SK-N-SH treated with all-trans-retinoic acid at 6 μM for 48 hours (cell line): ENCODE measurements around the gene LGMN.

ENCODE experiments used
- ATAC-seq: fragments of 200-7000 bp; cut with Tn5 transposase; 3 replicates; pipeline ENCODE4 v1.9.1; 2020; ENCODE audit warnings: mild to moderate bottlenecking, moderate library complexity
- ARNTL ChIP-seq: fragments of 450-650 bp; formaldehyde crosslinking; IDR thresholded peaks from 2 replicates; pipeline ENCODE4 v1.5.0; 2020; ENCODE audit warnings: low read depth, mild to moderate bottlenecking, moderate library complexity, borderline replicate concordance
- BACH2 ChIP-seq: fragments of 250-450 bp; sonication (Bioruptor Pico); IDR thresholded peaks from 2 replicates; pipeline ENCODE4 v1.9.0; 2021; ENCODE audit warnings: mild to moderate bottlenecking, borderline replicate concordance
- CSDC2 ChIP-seq: fragments of 250-450 bp; sonication (Bioruptor Pico); IDR thresholded peaks from 2 replicates; pipeline ENCODE4 v1.5.0; 2020; ENCODE audit warnings: mild to moderate bottlenecking, moderate library complexity
- ESRRG ChIP-seq: fragments of 250-450 bp; sonication (Bioruptor Pico); IDR thresholded peaks from 2 replicates; pipeline ENCODE4 v1.6.1; 2021; ENCODE audit warnings: mild to moderate bottlenecking
- GLIS3 ChIP-seq: fragments of 250-450 bp; sonication (Bioruptor Pico); IDR thresholded peaks from 2 replicates; pipeline ENCODE4 v1.5.0; 2020; ENCODE audit warnings: mild to moderate bottlenecking, moderate library complexity
- ISL1 ChIP-seq: fragments of 250-450 bp; sonication (Bioruptor Pico); IDR thresholded peaks from 2 replicates; pipeline ENCODE4 v2.1.2; 2022; ENCODE audit warnings: mild to moderate bottlenecking, moderate library complexity
- PPARA ChIP-seq: fragments of 250-450 bp; sonication (Bioruptor Pico); IDR thresholded peaks from 2 replicates; pipeline ENCODE4 v1.5.0; 2020; ENCODE audit warnings: mild to moderate bottlenecking, borderline replicate concordance
- RARB ChIP-seq: fragments of 250-450 bp; sonication (Bioruptor Pico); IDR thresholded peaks from 2 replicates; pipeline ENCODE4 v1.8.0; 2021; ENCODE audit warnings: mild to moderate bottlenecking, moderate library complexity
- SNAI2 ChIP-seq: fragments of 250-450 bp; sonication (Bioruptor Pico); IDR thresholded peaks from 2 replicates; pipeline ENCODE4 v1.5.0; 2020; ENCODE audit warnings: mild to moderate bottlenecking, moderate library complexity
- TCF4 ChIP-seq: fragments of 250-450 bp; sonication (Bioruptor Pico); IDR thresholded peaks from 2 replicates; pipeline ENCODE4 v1.8.0; 2021; ENCODE audit warnings: mild to moderate bottlenecking, moderate library complexity, borderline replicate concordance
- ZC3H10 ChIP-seq: fragments of 250-450 bp; sonication (Bioruptor Pico); IDR thresholded peaks from 2 replicates; pipeline ENCODE4 v1.5.1; 2021; ENCODE audit warnings: mild to moderate bottlenecking, moderate library complexity
- ZFP30 ChIP-seq: fragments of 450-650 bp; formaldehyde crosslinking; IDR thresholded peaks from 2 replicates; pipeline ENCODE4 v1.5.0; 2022; ENCODE audit warnings: mild to moderate bottlenecking, moderate library complexity
- ZNF565 ChIP-seq: fragments of 450-650 bp; formaldehyde crosslinking; conservative IDR thresholded peaks from 2 replicates; pipeline ENCODE4 v1.5.0; 2020; ENCODE audit warnings: low read depth, mild to moderate bottlenecking, moderate library complexity
- ZNF70 ChIP-seq: fragments of 450-650 bp; formaldehyde crosslinking; IDR thresholded peaks from 2 replicates; pipeline ENCODE4 v1.5.0; 2020; ENCODE audit warnings: mild to moderate bottlenecking, moderate library complexity
- ZNF8 ChIP-seq: fragments of 450-650 bp; formaldehyde crosslinking; IDR thresholded peaks from 2 replicates; pipeline ENCODE4 v1.5.0; 2020; ENCODE audit warnings: mild to moderate bottlenecking, moderate library complexity
- TF ChIP-seq, protein P1 (sequence below): fragments of 250-450 bp; sonication (Bioruptor Pico); IDR thresholded peaks from 2 replicates; pipeline ENCODE4 v1.5.1; 2021; ENCODE audit warnings: mild to moderate bottlenecking, moderate library complexity
- TF ChIP-seq, protein P2 (sequence below): fragments of 250-450 bp; sonication (Bioruptor Pico); IDR thresholded peaks from 2 replicates; pipeline ENCODE4 v1.5.1; 2020; ENCODE audit warnings: low read depth, mild to moderate bottlenecking, moderate library complexity
- TF ChIP-seq, protein P3 (sequence below): fragments of 250-450 bp; sonication (Bioruptor Pico); IDR thresholded peaks from 2 replicates; pipeline ENCODE4 v1.8.0; 2020; ENCODE audit warnings: mild to moderate bottlenecking, moderate library complexity, borderline replicate concordance
- TF ChIP-seq, protein P4 (sequence below): fragments of 250-450 bp; sonication (Bioruptor Pico); IDR thresholded peaks from 2 replicates; pipeline ENCODE4 v1.5.0; 2020; ENCODE audit warnings: mild to moderate bottlenecking, moderate library complexity
- TF ChIP-seq, protein P5 (sequence below): fragments of 250-450 bp; sonication (Bioruptor Pico); IDR thresholded peaks from 2 replicates; pipeline ENCODE4 v1.8.0; 2021; ENCODE audit warnings: low read depth, mild to moderate bottlenecking, moderate library complexity, borderline replicate concordance

Gene LGMN

DNA sequence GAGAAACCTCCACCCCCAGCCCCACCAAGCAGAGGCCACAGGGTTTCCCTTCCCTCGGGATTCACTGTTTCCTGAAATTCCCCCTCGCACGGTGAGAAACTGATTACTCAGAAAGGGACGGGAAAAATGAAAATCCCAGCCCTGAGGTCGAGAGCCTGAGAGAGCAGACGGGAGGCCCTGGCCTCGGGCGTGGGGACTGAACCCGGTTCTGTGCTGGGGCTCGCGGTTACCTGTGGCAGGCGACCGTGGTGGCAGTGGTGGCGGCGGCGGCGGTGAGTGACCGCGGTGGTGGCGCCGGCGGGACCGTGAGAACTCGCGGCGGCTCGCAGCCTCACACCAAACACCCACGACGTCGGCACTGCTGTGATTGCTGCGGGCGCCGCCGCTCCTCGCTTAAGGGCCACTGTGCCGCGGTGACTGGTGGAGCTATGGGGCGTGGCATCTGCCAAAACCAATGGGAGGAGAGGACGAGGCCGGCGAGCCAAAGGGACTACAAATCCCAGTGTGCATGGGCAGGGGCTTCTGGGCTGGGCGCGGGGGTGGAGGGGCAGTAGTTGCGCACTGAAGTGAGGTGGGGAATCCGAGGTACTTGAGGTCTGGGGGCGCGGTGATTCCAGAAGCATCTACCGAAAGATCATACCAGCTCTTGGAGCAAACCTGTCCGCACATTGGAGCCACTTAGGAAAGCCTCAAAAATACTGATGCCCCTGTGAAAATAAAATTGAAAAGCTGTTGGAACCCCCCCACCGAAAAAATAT lies at the start of gene LGMN:
TSS of gene LGMN (minus strand) at position 369 of the 758 bp plus-strand sequence. CDS start 15,841 bp downstream, outside the sequence.
- TF ChIP-seq, protein P1, sequence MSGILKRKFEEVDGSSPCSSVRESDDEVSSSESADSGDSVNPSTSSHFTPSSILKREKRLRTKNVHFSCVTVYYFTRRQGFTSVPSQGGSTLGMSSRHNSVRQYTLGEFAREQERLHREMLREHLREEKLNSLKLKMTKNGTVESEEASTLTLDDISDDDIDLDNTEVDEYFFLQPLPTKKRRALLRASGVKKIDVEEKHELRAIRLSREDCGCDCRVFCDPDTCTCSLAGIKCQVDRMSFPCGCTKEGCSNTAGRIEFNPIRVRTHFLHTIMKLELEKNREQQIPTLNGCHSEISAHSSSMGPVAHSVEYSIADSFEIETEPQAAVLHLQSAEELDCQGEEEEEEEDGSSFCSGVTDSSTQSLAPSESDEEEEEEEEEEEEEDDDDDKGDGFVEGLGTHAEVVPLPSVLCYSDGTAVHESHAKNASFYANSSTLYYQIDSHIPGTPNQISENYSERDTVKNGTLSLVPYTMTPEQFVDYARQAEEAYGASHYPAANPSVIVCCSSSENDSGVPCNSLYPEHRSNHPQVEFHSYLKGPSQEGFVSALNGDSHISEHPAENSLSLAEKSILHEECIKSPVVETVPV (CRISPR knock-in tag), result no peak
- TF ChIP-seq, protein P2, sequence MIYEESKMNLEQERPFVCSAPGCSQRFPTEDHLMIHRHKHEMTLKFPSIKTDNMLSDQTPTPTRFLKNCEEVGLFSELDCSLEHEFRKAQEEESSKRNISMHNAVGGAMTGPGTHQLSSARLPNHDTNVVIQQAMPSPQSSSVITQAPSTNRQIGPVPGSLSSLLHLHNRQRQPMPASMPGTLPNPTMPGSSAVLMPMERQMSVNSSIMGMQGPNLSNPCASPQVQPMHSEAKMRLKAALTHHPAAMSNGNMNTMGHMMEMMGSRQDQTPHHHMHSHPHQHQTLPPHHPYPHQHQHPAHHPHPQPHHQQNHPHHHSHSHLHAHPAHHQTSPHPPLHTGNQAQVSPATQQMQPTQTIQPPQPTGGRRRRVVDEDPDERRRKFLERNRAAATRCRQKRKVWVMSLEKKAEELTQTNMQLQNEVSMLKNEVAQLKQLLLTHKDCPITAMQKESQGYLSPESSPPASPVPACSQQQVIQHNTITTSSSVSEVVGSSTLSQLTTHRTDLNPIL (CRISPR knock-in tag), result no peak
- TF ChIP-seq ZNF8, result no peak
- TF ChIP-seq, protein P3, sequence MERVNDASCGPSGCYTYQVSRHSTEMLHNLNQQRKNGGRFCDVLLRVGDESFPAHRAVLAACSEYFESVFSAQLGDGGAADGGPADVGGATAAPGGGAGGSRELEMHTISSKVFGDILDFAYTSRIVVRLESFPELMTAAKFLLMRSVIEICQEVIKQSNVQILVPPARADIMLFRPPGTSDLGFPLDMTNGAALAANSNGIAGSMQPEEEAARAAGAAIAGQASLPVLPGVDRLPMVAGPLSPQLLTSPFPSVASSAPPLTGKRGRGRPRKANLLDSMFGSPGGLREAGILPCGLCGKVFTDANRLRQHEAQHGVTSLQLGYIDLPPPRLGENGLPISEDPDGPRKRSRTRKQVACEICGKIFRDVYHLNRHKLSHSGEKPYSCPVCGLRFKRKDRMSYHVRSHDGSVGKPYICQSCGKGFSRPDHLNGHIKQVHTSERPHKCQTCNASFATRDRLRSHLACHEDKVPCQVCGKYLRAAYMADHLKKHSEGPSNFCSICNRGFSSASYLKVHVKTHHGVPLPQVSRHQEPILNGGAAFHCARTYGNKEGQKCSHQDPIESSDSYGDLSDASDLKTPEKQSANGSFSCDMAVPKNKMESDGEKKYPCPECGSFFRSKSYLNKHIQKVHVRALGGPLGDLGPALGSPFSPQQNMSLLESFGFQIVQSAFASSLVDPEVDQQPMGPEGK (CRISPR knock-in tag), result peak; percentile 34; the same call in 1 of the 2 replicates
- peak; percentile 100 for ATAC-seq

DNA sequence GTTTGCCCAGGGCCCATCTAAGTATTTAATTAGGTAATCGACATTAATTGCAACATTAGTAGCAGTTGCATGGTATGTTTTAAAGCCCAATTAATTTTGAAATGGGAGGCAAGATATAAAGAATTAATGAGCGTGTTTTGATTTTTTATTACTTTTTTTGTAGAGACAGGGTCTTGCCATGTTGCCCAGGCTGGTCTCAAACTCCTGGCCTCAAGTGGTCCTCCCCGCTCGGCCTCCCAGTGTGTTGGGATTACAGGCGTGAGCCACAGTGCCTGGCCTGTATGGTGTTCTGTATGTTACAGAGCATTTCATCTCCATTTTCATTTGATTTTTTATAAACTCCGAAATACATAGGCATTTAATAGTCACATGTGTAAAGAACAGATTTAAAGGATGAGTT lies 46.5 kb upstream of the LGMN start:
- ATAC-seq, result no peak
- TF ChIP-seq, protein P4, sequence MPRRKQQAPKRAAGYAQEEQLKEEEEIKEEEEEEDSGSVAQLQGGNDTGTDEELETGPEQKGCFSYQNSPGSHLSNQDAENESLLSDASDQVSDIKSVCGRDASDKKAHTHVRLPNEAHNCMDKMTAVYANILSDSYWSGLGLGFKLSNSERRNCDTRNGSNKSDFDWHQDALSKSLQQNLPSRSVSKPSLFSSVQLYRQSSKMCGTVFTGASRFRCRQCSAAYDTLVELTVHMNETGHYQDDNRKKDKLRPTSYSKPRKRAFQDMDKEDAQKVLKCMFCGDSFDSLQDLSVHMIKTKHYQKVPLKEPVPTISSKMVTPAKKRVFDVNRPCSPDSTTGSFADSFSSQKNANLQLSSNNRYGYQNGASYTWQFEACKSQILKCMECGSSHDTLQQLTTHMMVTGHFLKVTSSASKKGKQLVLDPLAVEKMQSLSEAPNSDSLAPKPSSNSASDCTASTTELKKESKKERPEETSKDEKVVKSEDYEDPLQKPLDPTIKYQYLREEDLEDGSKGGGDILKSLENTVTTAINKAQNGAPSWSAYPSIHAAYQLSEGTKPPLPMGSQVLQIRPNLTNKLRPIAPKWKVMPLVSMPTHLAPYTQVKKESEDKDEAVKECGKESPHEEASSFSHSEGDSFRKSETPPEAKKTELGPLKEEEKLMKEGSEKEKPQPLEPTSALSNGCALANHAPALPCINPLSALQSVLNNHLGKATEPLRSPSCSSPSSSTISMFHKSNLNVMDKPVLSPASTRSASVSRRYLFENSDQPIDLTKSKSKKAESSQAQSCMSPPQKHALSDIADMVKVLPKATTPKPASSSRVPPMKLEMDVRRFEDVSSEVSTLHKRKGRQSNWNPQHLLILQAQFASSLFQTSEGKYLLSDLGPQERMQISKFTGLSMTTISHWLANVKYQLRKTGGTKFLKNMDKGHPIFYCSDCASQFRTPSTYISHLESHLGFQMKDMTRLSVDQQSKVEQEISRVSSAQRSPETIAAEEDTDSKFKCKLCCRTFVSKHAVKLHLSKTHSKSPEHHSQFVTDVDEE, result no peak
- TF ChIP-seq RARB (CRISPR knock-in tag) (no peak), ZNF565 (CRISPR knock-in tag) (no peak), ZC3H10 (CRISPR knock-in tag) (no peak), ZNF70 (CRISPR knock-in tag) (no peak), ARNTL (CRISPR knock-in tag) (no peak), PPARA (CRISPR knock-in tag) (no peak), CSDC2 (CRISPR knock-in tag) (no peak), ZFP30 (CRISPR knock-in tag) (no peak), BACH2 (no peak), ZNF8 (no peak), ESRRG (CRISPR knock-in tag) (no peak), GLIS3 (CRISPR knock-in tag) (no peak), SNAI2 (CRISPR knock-in tag) (no peak), ISL1 (no peak), TCF4 (no peak)
- TF ChIP-seq, protein P3 (CRISPR knock-in tag), result no peak
- TF ChIP-seq, protein P2 (CRISPR knock-in tag), result no peak
- TF ChIP-seq, protein P5, sequence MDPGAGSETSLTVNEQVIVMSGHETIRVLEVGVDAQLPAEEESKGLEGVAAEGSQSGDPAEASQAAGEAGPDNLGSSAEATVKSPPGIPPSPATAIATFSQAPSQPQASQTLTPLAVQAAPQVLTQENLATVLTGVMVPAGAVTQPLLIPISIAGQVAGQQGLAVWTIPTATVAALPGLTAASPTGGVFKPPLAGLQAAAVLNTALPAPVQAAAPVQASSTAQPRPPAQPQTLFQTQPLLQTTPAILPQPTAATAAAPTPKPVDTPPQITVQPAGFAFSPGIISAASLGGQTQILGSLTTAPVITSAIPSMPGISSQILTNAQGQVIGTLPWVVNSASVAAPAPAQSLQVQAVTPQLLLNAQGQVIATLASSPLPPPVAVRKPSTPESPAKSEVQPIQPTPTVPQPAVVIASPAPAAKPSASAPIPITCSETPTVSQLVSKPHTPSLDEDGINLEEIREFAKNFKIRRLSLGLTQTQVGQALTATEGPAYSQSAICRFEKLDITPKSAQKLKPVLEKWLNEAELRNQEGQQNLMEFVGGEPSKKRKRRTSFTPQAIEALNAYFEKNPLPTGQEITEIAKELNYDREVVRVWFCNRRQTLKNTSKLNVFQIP (CRISPR knock-in tag), result no peak
